Trophoblast cell (in vitro differentiated cells and primary cell): ENCODE data around the gene HFE.
A peak's percentile ranks its signal among the peaks of the same experiment; 100 is the strongest.

Source experiments
- DNase-seq, 2 donors: peaks; one replicate each; pipeline ENCODE4 v3.0.0-alpha.2; 2016
- H2AFZ ChIP-seq: 2 replicates; pipeline ENCODE4 v1.6.1; 2013; ENCODE audit warnings: low read length, moderate library complexity, mild to moderate bottlenecking; ENCODE audit not compliant: insufficient read depth, poor library complexity
- H2AK5ac ChIP-seq: 2 replicates; pipeline ENCODE4 v1.6.1; 2013; ENCODE audit warnings: mild to moderate bottlenecking, low read length
- H2BK120ac ChIP-seq: 2 replicates; pipeline ENCODE4 v1.6.1; 2013; ENCODE audit warnings: low read length, mild to moderate bottlenecking, moderate library complexity; ENCODE audit not compliant: insufficient read depth, poor library complexity
- H2BK12ac ChIP-seq: 2 replicates; pipeline ENCODE4 v1.6.1; 2013; ENCODE audit warnings: mild to moderate bottlenecking, low read length, moderate library complexity
- H2BK5ac ChIP-seq: 2 replicates; pipeline ENCODE4 v1.6.1; 2013; ENCODE audit warnings: low read length, low read depth, moderate library complexity, mild to moderate bottlenecking; ENCODE audit not compliant: poor library complexity
- H3K14ac ChIP-seq: 2 replicates; pipeline ENCODE4 v1.6.1; 2013; ENCODE audit warnings: mild to moderate bottlenecking, low read length
- H3K18ac ChIP-seq: 2 replicates; pipeline ENCODE4 v1.6.1; 2013; ENCODE audit warnings: mild to moderate bottlenecking, low read length
- H3K23ac ChIP-seq: 2 replicates; pipeline ENCODE4 v1.6.1; 2013; ENCODE audit warnings: low read length
- H3K27ac ChIP-seq: 2 replicates; pipeline ENCODE4 v1.5.1; 2013; ENCODE audit warnings: low read depth, mild to moderate bottlenecking, inconsistent platforms, low read length, moderate library complexity
- H3K27me3 ChIP-seq: 2 replicates; pipeline ENCODE4 v1.6.1; 2013; ENCODE audit warnings: inconsistent platforms, mild to moderate bottlenecking, low read length, moderate library complexity; ENCODE audit not compliant: insufficient read depth
- H3K36me3 ChIP-seq, 2 experiments: 1 replicate in 1 of 2; 2 replicates in 1 of 2; pipeline ENCODE4 v1.6.1; 2013; ENCODE audit warnings: low read length in 2 of 2, mild to moderate bottlenecking in 2 of 2, moderate library complexity in 1 of 2; ENCODE audit not compliant: insufficient read depth in 2 of 2, control insufficient read depth in 1 of 2
- H3K4ac ChIP-seq: 2 replicates; pipeline ENCODE4 v1.6.1; 2013; ENCODE audit warnings: low read depth, mild to moderate bottlenecking, low read length, moderate library complexity
- H3K4me1 ChIP-seq, 2 experiments: 1 replicate in 1 of 2; 2 replicates in 1 of 2; pipeline ENCODE4 v1.6.1; 2013; ENCODE audit warnings: low read length in 2 of 2, mild to moderate bottlenecking in 2 of 2, moderate library complexity in 1 of 2; ENCODE audit not compliant: insufficient read depth in 2 of 2, control insufficient read depth in 1 of 2
- H3K4me2 ChIP-seq: 2 replicates; pipeline ENCODE4 v1.6.1; 2013; ENCODE audit warnings: inconsistent platforms, mild to moderate bottlenecking, low read length, moderate library complexity
- H3K4me3 ChIP-seq: 2 replicates; pipeline ENCODE4 v1.5.1; 2013; ENCODE audit warnings: mild to moderate bottlenecking, low read depth, low read length, inconsistent platforms
- H3K79me1 ChIP-seq: one replicate; pipeline ENCODE4 v1.6.1; 2013; ENCODE audit warnings: low read length
- H3K79me2 ChIP-seq: 2 replicates; pipeline ENCODE4 v1.6.1; 2013; ENCODE audit warnings: low read length, mild to moderate bottlenecking; ENCODE audit not compliant: control insufficient read depth, insufficient read depth, poor library complexity
- H3K9ac ChIP-seq: 2 replicates; pipeline ENCODE4 v1.6.1; 2013; ENCODE audit warnings: mild to moderate bottlenecking, low read length
- H3K9me3 ChIP-seq: 2 replicates; pipeline ENCODE4 v1.6.1; 2013; ENCODE audit warnings: low read depth, mild to moderate bottlenecking, control low read depth, inconsistent platforms, low read length; ENCODE audit not compliant: insufficient read depth
- H4K12ac ChIP-seq: 2 replicates; pipeline ENCODE4 v1.6.1; 2013; ENCODE audit warnings: low read depth, mild to moderate bottlenecking, low read length, moderate library complexity
- H4K8ac ChIP-seq: 2 replicates; pipeline ENCODE4 v1.6.1; 2013; ENCODE audit warnings: low read depth, mild to moderate bottlenecking, low read length, moderate library complexity
- H4K91ac ChIP-seq: one replicate; pipeline ENCODE4 v1.6.1; 2013; ENCODE audit warnings: low read depth, mild to moderate bottlenecking, low read length, moderate library complexity
- WGBS: extraction: QIAGEN DNeasy Blood & Tissue Kit; methylation state at CpG from one replicate; pipeline ENCODE4 v1.1.7; 2013; ENCODE audit warnings: missing lambda C conversion rate; ENCODE audit not compliant: insufficient read length, insufficient coverage; ENCODE audit errors: extremely low coverage; 5-methylcytosine and 5-hydroxymethylcytosine counted together

The HFE gene

DNA sequence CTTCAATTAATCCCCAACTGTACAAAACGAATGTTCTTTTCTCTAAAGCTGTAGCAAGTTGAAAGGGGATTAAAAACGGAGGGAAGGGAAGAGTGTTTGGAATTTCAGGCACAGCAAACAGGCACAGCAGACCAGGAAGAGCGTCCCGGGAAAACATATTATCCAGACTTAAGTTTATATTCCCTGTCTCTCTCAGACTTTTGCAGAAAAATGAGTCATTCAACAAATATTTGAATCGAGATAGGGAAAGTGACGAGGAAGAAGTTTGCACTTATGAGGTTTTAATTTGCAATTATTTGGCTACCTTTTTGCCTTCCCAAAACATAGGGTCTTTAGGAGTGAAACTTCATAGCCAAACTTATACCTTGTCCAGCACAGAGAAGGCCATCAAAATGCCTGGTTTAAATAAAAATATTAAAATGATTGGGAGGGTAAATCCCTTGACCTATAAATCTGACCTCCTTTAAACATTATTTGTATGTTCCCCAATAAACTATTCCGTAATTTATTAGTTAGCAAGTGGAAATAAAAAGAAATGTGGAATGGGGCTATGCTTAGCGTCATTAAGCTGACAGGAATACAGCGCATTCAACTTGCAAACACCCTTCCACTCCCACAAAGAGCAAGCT lies 16.0 kb downstream of the HFE start:
- no peak overlapping the region for H3K4me3 ChIP-seq
- H4K91ac ChIP-seq: no peak overlapping the region
- H3K18ac ChIP-seq: no peak overlapping the region
- H3K14ac ChIP-seq: no peak overlapping the region
- H3K9ac ChIP-seq: no peak overlapping the region
- H3K27me3 ChIP-seq: no peaks in the 10 kb centered on the region
- peaks cover 0 to 2% of the 10 kb centered on the region in 2 experiments for H3K36me3 ChIP-seq
- peak overlapping the region; percentile 96 for H3K4me2 ChIP-seq
- WGBS: no CpG with 5 or more reads among the region's 9 CpGs
- H3K79me2 ChIP-seq: no peaks in the 10 kb centered on the region
- peaks cover 0 to 2% of the 10 kb centered on the region in 2 experiments for H3K4me1 ChIP-seq
- H2BK12ac ChIP-seq: no peak overlapping the region
- H3K27ac ChIP-seq: peak overlapping the region; percentile 79
- H3K23ac ChIP-seq: no peak overlapping the region
- H2BK120ac ChIP-seq: no peak overlapping the region
- H2AFZ ChIP-seq: no peak overlapping the region
- no peak overlapping the region for H4K12ac ChIP-seq
- peak in 1 of 2 donors; percentile 70 for DNase-seq
- H2AK5ac ChIP-seq: no peak overlapping the region
- peaks cover 4% of the 10 kb centered on the region for H3K9me3 ChIP-seq
- peaks cover 9% of the 10 kb centered on the region for H3K79me1 ChIP-seq
- no peak overlapping the region for H2BK5ac ChIP-seq
- no peak overlapping the region for H4K8ac ChIP-seq
- H3K4ac ChIP-seq: no peak overlapping the region

GRCh38 chr6:26103770-26104456 lies 16.7 kb downstream of the HFE start:
- peak overlapping the region; percentile 51 for H4K12ac ChIP-seq
- no peaks in the 10 kb centered on the region for H3K27me3 ChIP-seq
- peaks cover 9% of the 10 kb centered on the region for H3K79me1 ChIP-seq
- peak overlapping the region; percentile 17 for H4K91ac ChIP-seq
- peak overlapping the region; percentile 64 for H2AFZ ChIP-seq
- peak overlapping the region; percentile 39 for H3K18ac ChIP-seq
- H3K79me2 ChIP-seq: no peaks in the 10 kb centered on the region
- H2BK12ac ChIP-seq: peak overlapping the region; percentile 58
- H4K8ac ChIP-seq: peak overlapping the region; percentile 48
- WGBS: no CpG with 5 or more reads among the region's 39 CpGs
- H2BK5ac ChIP-seq: peak overlapping the region; percentile 55
- peak; percentile 82 to 98 for DNase-seq
- peak overlapping the region; percentile 96 for H3K4me2 ChIP-seq
- H3K4me1 ChIP-seq: peaks cover under 1 to 2% of the 10 kb centered on the region in 2 experiments
- peaks cover 0 to 2% of the 10 kb centered on the region in 2 experiments for H3K36me3 ChIP-seq
- H2BK120ac ChIP-seq: peak overlapping the region; percentile 33
- H3K9me3 ChIP-seq: peaks cover 4% of the 10 kb centered on the region
- peak overlapping the region; percentile 69 for H3K27ac ChIP-seq
- no peak overlapping the region for H3K23ac ChIP-seq
- peak overlapping the region; percentile 68 for H3K9ac ChIP-seq
- no peak overlapping the region for H2AK5ac ChIP-seq
- H3K4ac ChIP-seq: no peak overlapping the region
- peak overlapping the region; percentile 41 for H3K14ac ChIP-seq
- H3K4me3 ChIP-seq: peak overlapping the region; percentile 53

- Histone ChIP-seq H3K79me2 (no peaks in the 10 kb centered on the region), H3K9me3 (peaks cover 4% of the 10 kb centered on the region), H3K9ac (no peak overlapping the region), H2BK5ac (no peak overlapping the region), H2AK5ac (no peak overlapping the region), H3K4ac (no peak overlapping the region), H3K4me2 (peak overlapping the region; percentile 96), H3K18ac (no peak overlapping the region), H2BK12ac (peak overlapping the region; percentile 67), H4K91ac (peak overlapping the region; percentile 53), H3K27me3 (no peaks in the 10 kb centered on the region), H4K12ac (no peak overlapping the region), H3K23ac (no peak overlapping the region), H2BK120ac (peak overlapping the region; percentile 7), H3K79me1 (peaks cover 11% of the 10 kb centered on the region), H3K27ac (peak overlapping the region; percentile 69), H2AFZ (no peak overlapping the region), H3K14ac (no peak overlapping the region), H3K4me3 (no peak overlapping the region), H3K36me3 (peaks cover 0 to 2% of the 10 kb centered on the region in 2 experiments), H3K4me1 (peaks cover 2 to 5% of the 10 kb centered on the region in 2 experiments), H4K8ac (peak overlapping the region; percentile 48)
- no CpG with 5 or more reads among the region's 22 CpGs for WGBS
- DNase-seq: no peak
Measured at GRCh38 chr6:26104457-26105108, 17.4 kb downstream of the HFE start.

DNA sequence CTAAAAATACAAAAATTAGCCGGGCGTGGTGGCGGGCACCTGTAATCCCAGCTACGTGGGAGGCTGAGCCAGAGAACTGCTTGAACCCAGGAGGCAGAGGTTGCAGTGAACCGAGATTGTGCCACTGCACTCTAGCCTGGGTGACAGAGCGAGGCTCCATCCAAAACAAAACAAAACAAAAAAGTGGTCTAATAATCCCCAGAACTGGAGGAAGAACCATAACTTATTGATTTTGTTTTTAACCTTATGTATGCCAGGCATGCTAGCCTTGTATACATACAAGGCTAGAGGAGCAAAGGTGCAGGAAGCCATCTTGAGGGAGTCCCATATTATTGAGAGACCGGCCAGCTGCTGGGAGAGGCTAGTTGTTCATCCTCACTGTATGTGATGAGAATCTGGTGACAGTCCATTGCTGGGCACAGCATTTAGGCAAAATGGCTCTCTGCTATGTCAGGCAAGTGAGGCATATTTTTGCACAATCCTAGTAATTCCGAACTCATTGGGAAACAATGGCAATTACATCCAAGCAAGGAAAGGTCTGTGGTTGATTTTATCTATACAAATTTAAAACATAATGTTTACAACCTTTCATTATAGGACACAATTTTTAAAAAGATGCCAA lies 18.0 kb downstream of the HFE start:
- H3K9ac ChIP-seq: no peak overlapping the region
- no CpG with 5 or more reads among the region's 8 CpGs for WGBS
- peaks cover 11% of the 10 kb centered on the region for H3K79me1 ChIP-seq
- no peak overlapping the region for H3K4me3 ChIP-seq
- no peaks in the 10 kb centered on the region for H3K27me3 ChIP-seq
- no peak overlapping the region for H4K8ac ChIP-seq
- peak overlapping the region; percentile 53 for H4K91ac ChIP-seq
- no peak overlapping the region for H3K18ac ChIP-seq
- H2BK12ac ChIP-seq: peak overlapping the region; percentile 72
- no peaks in the 10 kb centered on the region for H3K79me2 ChIP-seq
- no peak overlapping the region for H2BK5ac ChIP-seq
- H3K4ac ChIP-seq: no peak overlapping the region
- H2AFZ ChIP-seq: no peak overlapping the region
- peak; percentile 65 to 74 for DNase-seq
- peaks cover 4 to 7% of the 10 kb centered on the region in 2 experiments for H3K4me1 ChIP-seq
- no peak overlapping the region for H2BK120ac ChIP-seq
- peaks cover 4% of the 10 kb centered on the region for H3K9me3 ChIP-seq
- no peak overlapping the region for H2AK5ac ChIP-seq
- no peak overlapping the region for H3K27ac ChIP-seq
- H3K23ac ChIP-seq: no peak overlapping the region
- no peak overlapping the region for H4K12ac ChIP-seq
- peaks cover 0 to 2% of the 10 kb centered on the region in 2 experiments for H3K36me3 ChIP-seq
- H3K14ac ChIP-seq: no peak overlapping the region
- H3K4me2 ChIP-seq: no peak overlapping the region
